ENCODE data around the gene LDLRAD3. TPM values are rescaled to one million over a fixed set of nuclear protein-coding genes. Genes with fewer than 3 reads are reported as not detected.

Gene LDLRAD3
- total RNA-seq, 1 donor from 2014 or later = 10.2 TPM

- TF ChIP-seq CTCF (IDR thresholded peaks at IDR 0.05; ENCODE audit: insufficient read depth, low read length, poor library complexity, severe bottlenecking) = no peak
- DNase-seq (ENCODE audit: low read depth) = no peak
- Histone ChIP-seq H3K27me3 (ENCODE audit: control insufficient read depth, insufficient read depth, low read length) (no peaks in the 10 kb centered on the region), H3K36me3 (ENCODE audit: control insufficient read depth, insufficient read depth, low read length) (no peaks in the 10 kb centered on the region), H3K4me3 (ENCODE audit: low read depth, low read length) (no peak overlapping the region)
Measured at GRCh38 chr11:36261094-36261493, 317.2 kb downstream of the LDLRAD3 start.

- Histone ChIP-seq H3K4me3 (ENCODE audit: low read depth, low read length) (no peak overlapping the region), H3K27me3 (ENCODE audit: control insufficient read depth, insufficient read depth, low read length) (no peaks in the 10 kb centered on the region), H3K36me3 (ENCODE audit: control insufficient read depth, insufficient read depth, low read length) (no peaks in the 10 kb centered on the region)
- no peak for TF ChIP-seq CTCF (IDR thresholded peaks at IDR 0.05; ENCODE audit: insufficient read depth, low read length, poor library complexity, severe bottlenecking)
- no peak for DNase-seq (ENCODE audit: low read depth)
Measured at GRCh38 chr11:36264011-36264972, 320.4 kb downstream of the LDLRAD3 start.

GRCh38 chr11:36264973-36265344 lies 321.1 kb downstream of the LDLRAD3 start:
- Histone ChIP-seq H3K27me3 (ENCODE audit: control insufficient read depth, insufficient read depth, low read length) (no peaks in the 10 kb centered on the region), H3K4me3 (ENCODE audit: low read depth, low read length) (no peak overlapping the region), H3K36me3 (ENCODE audit: control insufficient read depth, insufficient read depth, low read length) (no peaks in the 10 kb centered on the region)
- DNase-seq (ENCODE audit: low read depth) = no peak
- no peak for TF ChIP-seq CTCF (IDR thresholded peaks at IDR 0.05; ENCODE audit: insufficient read depth, low read length, poor library complexity, severe bottlenecking)

GRCh38 chr11:36265793-36266628 lies 322.1 kb downstream of the LDLRAD3 start:
- H3K27me3 ChIP-seq (ENCODE audit: control insufficient read depth, insufficient read depth, low read length) = no peaks in the 10 kb centered on the region
- peak; percentile 87 for TF ChIP-seq CTCF (IDR thresholded peaks at IDR 0.05; ENCODE audit: insufficient read depth, low read length, poor library complexity, severe bottlenecking)
- no peaks in the 10 kb centered on the region for H3K36me3 ChIP-seq (ENCODE audit: control insufficient read depth, insufficient read depth, low read length)
- H3K4me3 ChIP-seq (ENCODE audit: low read depth, low read length) = no peak overlapping the region
- DNase-seq (ENCODE audit: low read depth) = no peak

- DNase-seq (ENCODE audit: low read depth) = no peak
- TF ChIP-seq CTCF (IDR thresholded peaks at IDR 0.05; ENCODE audit: insufficient read depth, low read length, poor library complexity, severe bottlenecking) = no peak
Measured at GRCh38 chr11:36266767-36267166, 322.9 kb downstream of the LDLRAD3 start.

More at GRCh38 chr11:36266767-36267166, 322.9 kb downstream of the LDLRAD3 start:
- Histone ChIP-seq H3K36me3 (ENCODE audit: control insufficient read depth, insufficient read depth, low read length) (no peaks in the 10 kb centered on the region), H3K27me3 (ENCODE audit: control insufficient read depth, insufficient read depth, low read length) (no peaks in the 10 kb centered on the region), H3K4me3 (ENCODE audit: low read depth, low read length) (no peak overlapping the region)

All from kidney epithelial cell (primary cell).